HG02885 (cell line): Measurements from ENCODE around the gene POU6F2.

Experiments used
- ATAC-seq: cut with Tn5 transposase; IDR thresholded peaks from one replicate; pipeline ENCODE4 v1.9.1; 2021; ENCODE audit warnings: mild to moderate bottlenecking; ENCODE audit not compliant: unreplicated experiment, poor library complexity

The POU6F2 gene

GRCh38 chr7:39233851-39234529, 256.3 kb downstream of the POU6F2 start:
- ATAC-seq = no peak

- ATAC-seq = no peak
These were observed 260.6 kb downstream of the POU6F2 start for GRCh38 chr7:39238234-39238869.

- ATAC-seq = no peak
These were observed 263.2 kb downstream of the POU6F2 start for GRCh38 chr7:39240864-39241263.

GRCh38 chr7:39247576-39247975, 269.9 kb downstream of the POU6F2 start:
- ATAC-seq = no peak

GRCh38 chr7:39248041-39248691, 270.5 kb downstream of the POU6F2 start:
- no peak for ATAC-seq

- ATAC-seq = no peak
These were observed 271.0 kb downstream of the POU6F2 start for GRCh38 chr7:39248692-39249090.

- no peak for ATAC-seq
These were observed 272.0 kb downstream of the POU6F2 start for GRCh38 chr7:39249635-39250152.

GRCh38 chr7:39252916-39253315, 275.2 kb downstream of the POU6F2 start:
- no peak for ATAC-seq

GRCh38 chr7:39259391-39260003, 281.8 kb downstream of the POU6F2 start:
- no peak for ATAC-seq

GRCh38 chr7:39260279-39260844, 282.7 kb downstream of the POU6F2 start:
- ATAC-seq = no peak

- no peak for ATAC-seq
These were observed 284.1 kb downstream of the POU6F2 start for GRCh38 chr7:39261771-39262170.

GRCh38 chr7:39265641-39266591, 288.2 kb downstream of the POU6F2 start:
- no peak for ATAC-seq

GRCh38 chr7:39269034-39269433, 291.3 kb downstream of the POU6F2 start:
- ATAC-seq = no peak

GRCh38 chr7:39270018-39270417, 292.3 kb downstream of the POU6F2 start:
- ATAC-seq = no peak

GRCh38 chr7:39271402-39271801, 293.7 kb downstream of the POU6F2 start:
- no peak for ATAC-seq

- ATAC-seq = no peak
These were observed 294.4 kb downstream of the POU6F2 start for GRCh38 chr7:39272111-39272510.

- no peak for ATAC-seq
These were observed 295.0 kb downstream of the POU6F2 start for GRCh38 chr7:39272691-39273090.

GRCh38 chr7:39280337-39280736, 302.6 kb downstream of the POU6F2 start:
- ATAC-seq = no peak

GRCh38 chr7:39285256-39285655, 307.5 kb downstream of the POU6F2 start:
- no peak for ATAC-seq

GRCh38 chr7:39288303-39288702, 310.6 kb downstream of the POU6F2 start:
- no peak for ATAC-seq
